GM12878 (cell line): ENCODE results near the gene SLC2A1. TPM values are rescaled to one million over a fixed set of nuclear protein-coding genes. Genes with fewer than 3 reads are reported as not detected.

Experiments
- ATAC-seq: fragments of 200-7000 bp; cut with Tn5 transposase; 3 replicates; pipeline ENCODE4 v1.9.1; 2020; ENCODE audit warnings: mild to moderate bottlenecking, moderate library complexity
- BruUV-seq: library from RNA; stranded (reverse); fragments of 400-500 nt; replicated peaks from 2 replicates; lab custom pipeline; 2021; lab: Mats Ljungman, UMichigan
- CTCF ChIA-PET: fragments of 300-600 bp; sonication (Branson Sonifier 250); formaldehyde crosslinking; extraction: SDS; loops from one replicate; lab custom pipeline; 2021; ENCODE audit warnings: inconsistent platforms; lab: Yijun Ruan, JAX
- POLR2A ChIA-PET: fragments of 350-600 bp; formaldehyde crosslinking; extraction: SDS; loops from one replicate; lab custom pipeline; 2021; ENCODE audit warnings: inconsistent platforms; lab: Charles Lee
- RAD21 ChIA-PET: fragments of 300-600 bp; sonication (Branson Sonifier 250); formaldehyde crosslinking; loops from one replicate; lab custom pipeline; 2023; ENCODE audit warnings: antibody characterized with exemption; ENCODE audit not compliant: unreplicated experiment; lab: Charles Lee
- SMC1A ChIA-PET: fragments of 300-600 bp; sonication (Branson Sonifier 250); formaldehyde crosslinking; loops from one replicate; lab custom pipeline; 2023; ENCODE audit not compliant: unreplicated experiment, uncharacterized antibody; lab: Charles Lee
- DNase-seq: peaks from one replicate; pipeline ENCODE4 v3.0.0-alpha.2; 2011; ENCODE audit warnings: low read depth, low spot score
- FAIRE-seq: peaks from 3 replicates; lab custom pipeline; 2011; peaks lifted over from hg19 to GRCh38; lab: Jason Lieb, UNC
- H2AFZ ChIP-seq: 2 replicates; pipeline ENCODE4 v1.6.0; 2011; ENCODE audit warnings: low read depth, low read length, control low read depth; ENCODE audit not compliant: control insufficient read depth
- H3K27ac ChIP-seq: 2 replicates; pipeline ENCODE4 v1.5.1; 2011; ENCODE audit warnings: control low read depth; ENCODE audit not compliant: control insufficient read depth, insufficient read depth
- H3K27me3 ChIP-seq, 2 experiments: replicated peaks in 1 of 2; 2 replicates each; pipeline versions ENCODE4 v1.6.0 to v1.6.1; 2011; ENCODE audit warnings: low read length in 1 of 2; ENCODE audit not compliant: control insufficient read depth in 2 of 2, insufficient read depth in 2 of 2
- H3K36me3 ChIP-seq, 2 experiments: 2 replicates each; pipeline ENCODE4 v1.5.1; 2011; ENCODE audit warnings: low read length in 1 of 2; ENCODE audit not compliant: control insufficient read depth in 2 of 2, insufficient read depth in 2 of 2
- H3K4me1 ChIP-seq: 2 replicates; pipeline ENCODE4 v1.6.1; 2011; ENCODE audit warnings: mild to moderate bottlenecking, low read length, moderate library complexity, mixed read lengths; ENCODE audit not compliant: control insufficient read depth, insufficient read depth
- H3K4me2 ChIP-seq: 2 replicates; pipeline ENCODE4 v1.6.0; 2011; ENCODE audit warnings: control low read depth; ENCODE audit not compliant: control insufficient read depth, insufficient read depth
- H3K4me3 ChIP-seq: fragments of 200-600 bp; sonication (generic); 2 replicates; pipeline ENCODE4 v1.5.1; 2016
- H3K79me2 ChIP-seq: 2 replicates; pipeline ENCODE4 v1.6.0; 2011; ENCODE audit warnings: low read length; ENCODE audit not compliant: control insufficient read depth, insufficient read depth
- H3K9ac ChIP-seq: 2 replicates; pipeline ENCODE4 v1.8.0; 2011; ENCODE audit warnings: low read length, control low read depth, mixed read lengths; ENCODE audit not compliant: control insufficient read depth, insufficient read depth
- H3K9me3 ChIP-seq: replicated peaks from 3 replicates; pipeline ENCODE4 v1.5.1; 2011; ENCODE audit warnings: mild to moderate bottlenecking, low read length; ENCODE audit not compliant: control insufficient read depth, insufficient read depth
- H4K20me1 ChIP-seq: 2 replicates; pipeline ENCODE4 v1.6.0; 2011; ENCODE audit not compliant: control insufficient read depth, insufficient read depth
- CHD4 ChIP-seq: fragments of 200-600 bp; sonication (generic); IDR thresholded peaks from 2 replicates; pipeline ENCODE4 v1.6.1; 2016; ENCODE audit warnings: mild to moderate bottlenecking
- FOS ChIP-seq: IDR thresholded peaks from 3 replicates; pipeline ENCODE4 v1.6.1; 2011; ENCODE audit warnings: borderline replicate concordance; ENCODE audit not compliant: insufficient read length; ENCODE audit errors: extremely low read depth
- KLF5 ChIP-seq: fragments of 450-650 bp; IDR thresholded peaks from 2 replicates; pipeline ENCODE4 v1.6.1; 2014; ENCODE audit warnings: mild to moderate bottlenecking; ENCODE audit not compliant: partially characterized antibody
- MEF2B ChIP-seq: fragments of 450-650 bp; IDR thresholded peaks from 2 replicates; pipeline ENCODE4 v1.6.1; 2018; ENCODE audit warnings: mild to moderate bottlenecking, moderate library complexity; ENCODE audit not compliant: partially characterized antibody, poor library complexity, severe bottlenecking
- MYC ChIP-seq: IDR thresholded peaks from 2 replicates; pipeline ENCODE4 v1.6.1; 2011; ENCODE audit warnings: mild to moderate bottlenecking, low read length, moderate library complexity, inconsistent platforms; ENCODE audit not compliant: insufficient read depth, insufficient replicate concordance, insufficient read length, severe bottlenecking
- PAX8 ChIP-seq: fragments of 450-650 bp; IDR thresholded peaks from 2 replicates; pipeline ENCODE4 v1.6.1; 2017; ENCODE audit warnings: mild to moderate bottlenecking, moderate library complexity
- PKNOX1 ChIP-seq: fragments of 450-650 bp; IDR thresholded peaks from 2 replicates; pipeline ENCODE4 v1.6.1; 2016; ENCODE audit warnings: mild to moderate bottlenecking
- RAD21 ChIP-seq: IDR thresholded peaks from 2 replicates; pipeline ENCODE4 v1.6.1; 2011; ENCODE audit warnings: mild to moderate bottlenecking, low read depth, low read length, moderate library complexity; ENCODE audit not compliant: insufficient read depth
- RAD51 ChIP-seq: fragments of 450-650 bp; IDR thresholded peaks from 2 replicates; pipeline ENCODE4 v1.6.1; 2016; ENCODE audit warnings: moderate library complexity, mild to moderate bottlenecking, inconsistent platforms
- SP1 ChIP-seq: IDR thresholded peaks from one replicate; pipeline ENCODE4 v1.6.1; 2011; ENCODE audit warnings: low read depth, low read length
- STAT1 ChIP-seq: fragments of 450-650 bp; conservative IDR thresholded peaks from 2 replicates; pipeline ENCODE4 v1.6.1; 2014; ENCODE audit warnings: antibody characterized with exemption, mild to moderate bottlenecking
- TBL1XR1 ChIP-seq: IDR thresholded peaks from 2 replicates; pipeline ENCODE4 v1.6.1; 2012; ENCODE audit warnings: low read depth, low read length, improper control_type of control experiment
- TCF12 ChIP-seq: IDR thresholded peaks from 2 replicates; pipeline ENCODE4 v1.6.1; 2011; ENCODE audit warnings: low read depth, mild to moderate bottlenecking, low read length
- YY1 ChIP-seq: IDR thresholded peaks from 2 replicates; pipeline ENCODE4 v1.6.1; 2011; ENCODE audit warnings: low read depth, mild to moderate bottlenecking, low read length
- ZBTB33 ChIP-seq: fragments of 450-650 bp; IDR thresholded peaks from 2 replicates; pipeline ENCODE4 v1.6.1; 2017; ENCODE audit warnings: mild to moderate bottlenecking
- ZNF24 ChIP-seq: fragments of 450-650 bp; IDR thresholded peaks from 2 replicates; pipeline ENCODE4 v1.6.1; 2017; ENCODE audit warnings: antibody characterized with exemption, mild to moderate bottlenecking
- WGBS: methylation state at CpG from one replicate; pipeline ENCODE4 v1.1.6; 2016; ENCODE audit warnings: low lambda C conversion rate; ENCODE audit not compliant: insufficient replicate concordance, insufficient coverage; ENCODE audit errors: missing lambda C conversion rate; 5-methylcytosine and 5-hydroxymethylcytosine counted together
- in situ Hi-C: fragments of 300-500 bp; cut with MboI; formaldehyde crosslinking; loops from 9 replicates; pipeline ENCODE4 v1.14.3; 2018; ENCODE audit warnings: mixed read lengths
- intact Hi-C: fragments of 100-400 bp; cut with micrococcal nuclease; formaldehyde crosslinking; loops from one replicate; pipeline ENCODE4 v1.14.2; 2022; ENCODE audit not compliant: unreplicated experiment
- polyA plus RNA-seq, 11 experiments: library from polyadenylated mRNA; depleted of rRNA in 4 of 11; unstranded in 6 of 11; stranded (reverse) in 5 of 11; fragments of >200 nt; fragmentation: Nextera tagmentation in 4 of 11; fragmentation: Illumina TruSeq in 1 of 11; extraction: Ambion mirVana in 4 of 11; extraction: Trizol in 1 of 11; gene quantifications; 1 replicate in 1 of 11; 2 replicates in 10 of 11; pipeline versions ENCODE4 v1.2.1 to v1.2.3, GENCODE V29; 2011 to 2016; ENCODE audit warnings: inconsistent platforms in 2 of 11, missing spikeins in 2 of 11, low read depth in 1 of 11
- total RNA-seq, 4 experiments: library from RNA; depleted of rRNA in 3 of 4; stranded (reverse); fragments of >200 nt in 3 of 4; fragmentation: Illumina TruSeq in 1 of 4; extraction: Trizol in 1 of 4; gene quantifications; 2 replicates each; pipeline versions ENCODE4 v1.2.1 to v1.2.3, GENCODE V29; 2013 to 2021

Gene SLC2A1
- total and polyA plus RNA-seq, 10 of the 15 experiments (the other 5 are each of a cell fraction or from before 2014, with no cell fraction given), result 5.7 to 66.0 (median 44.2) TPM

GRCh38 chr1:42993502-42994136, 35.0 kb upstream of the SLC2A1 start:
- DNase-seq (no peak), FAIRE-seq (no peak), ATAC-seq (0 out of 3 replicates have a peak, but pooled peaks have one; percentile 24)
- Histone ChIP-seq H3K4me2 (no peak overlapping the region), H4K20me1 (no peaks in the 10 kb centered on the region), H3K27ac (no peak overlapping the region), H3K79me2 (no peaks in the 10 kb centered on the region), H2AFZ (no peak overlapping the region), H3K4me1 (no peaks in the 10 kb centered on the region), H3K36me3 (no peaks in the 10 kb centered on the region), H3K9me3 (no peaks in the 10 kb centered on the region), H3K4me3 (no peak overlapping the region), H3K27me3 (no peaks in the 10 kb centered on the region), H3K9ac (no peak overlapping the region)
- intact Hi-C loops (no loop called here), in situ Hi-C loops (no loop called here)
- 30% methylated on average over 8 of the region's 8 CpGs for WGBS
- ChIA-PET RAD21 (no interaction called here), POLR2A (no interaction called here), SMC1A (no interaction called here), CTCF (interaction anchor here (0.8 kb wide), 1 partner anchor 71 kb away, joined by 3 read pairs; no protein-coding TSS in a partner anchor)
- TF ChIP-seq KLF5 (no peak), PKNOX1 (no peak), FOS (no peak), TBL1XR1 (no peak), STAT1 (no peak), TCF12 (no peak), ZNF24 (no peak), RAD21 (no peak), CHD4 (no peak), YY1 (no peak), MEF2B (no peak), MYC (no peak), RAD51 (no peak), ZBTB33 (no peak), PAX8 (no peak), SP1 (no peak)
- BruUV-seq, result no TSS peak
